Activated CD4-positive, alpha-beta T cell treated with anti-CD3 and anti-CD28 coated beads, Interleukin-2, Interleukin-6, amounts not matched to agents 100 ng/mL and 50 ng/mL, durations not matched to agents 16 hours and 8 hours (primary cell): ENCODE measurements around the gene HSPB7.
"Not testable (repeated sequence)": the region's sequence is repeated elsewhere in the genome, so short reads cannot be mapped to it uniquely, and the experiment has no call there.

Experiments used
- DNase-seq: peaks from one replicate; pipeline ENCODE4 v3.0.0-alpha.2; 2020

HSPB7 gene

GRCh38 chr1:16005597-16005996 lies 12.2 kb downstream of the HSPB7 start:
- DNase-seq: no peak

GRCh38 chr1:16001274-16001673 lies 16.6 kb downstream of the HSPB7 start:
- DNase-seq: not testable (repeated sequence)

- DNase-seq: no peak
Observed at GRCh38 chr1:15998929-15999328, 18.9 kb downstream of the HSPB7 start.

GRCh38 chr1:15997637-15998280 lies 20.1 kb downstream of the HSPB7 start:
- no peak for DNase-seq

- no peak for DNase-seq
Observed at GRCh38 chr1:15997076-15997585, 20.7 kb downstream of the HSPB7 start.

- DNase-seq: peak; percentile 61
Observed at GRCh38 chr1:15994590-15995351, 23.1 kb downstream of the HSPB7 start.

- no peak for DNase-seq
Observed at GRCh38 chr1:15994081-15994480, 23.8 kb downstream of the HSPB7 start.

GRCh38 chr1:15993666-15994065 lies 24.2 kb downstream of the HSPB7 start:
- no peak for DNase-seq

GRCh38 chr1:15992582-15993500 lies 25.0 kb downstream of the HSPB7 start:
- no peak for DNase-seq

GRCh38 chr1:15992187-15992553 lies 25.7 kb downstream of the HSPB7 start:
- DNase-seq: no peak

GRCh38 chr1:15991427-15992186 lies 26.2 kb downstream of the HSPB7 start:
- no peak for DNase-seq

GRCh38 chr1:15989776-15990175 lies 28.1 kb downstream of the HSPB7 start:
- no peak for DNase-seq

- no peak for DNase-seq
Observed at GRCh38 chr1:15988856-15989736, 28.7 kb downstream of the HSPB7 start.

GRCh38 chr1:15985611-15986297 lies 32.1 kb downstream of the HSPB7 start:
- no peak for DNase-seq

- no peak for DNase-seq
Observed at GRCh38 chr1:15983275-15983674, 34.6 kb downstream of the HSPB7 start.

GRCh38 chr1:15981679-15982078 lies 36.2 kb downstream of the HSPB7 start:
- no peak for DNase-seq

GRCh38 chr1:15977947-15978346 lies 39.9 kb downstream of the HSPB7 start:
- DNase-seq: not testable (repeated sequence)

GRCh38 chr1:15975805-15976680 lies 41.8 kb downstream of the HSPB7 start, which contains the start of gene ZBTB17:
Gene ZBTB17, minus strand, starts transcription at chr1:15976101. Its CDS starts 27,606 bp downstream, at chr1:15948495.
- DNase-seq: peak; percentile 97

GRCh38 chr1:15975358-15975804 lies 42.5 kb downstream of the HSPB7 start:
- peak; percentile 81 for DNase-seq

- DNase-seq: peak; percentile 56
Observed at GRCh38 chr1:15974855-15975254, 43.0 kb downstream of the HSPB7 start.
